Measurements from ENCODE around the gene SSC4D. TPM values are rescaled to one million over a fixed set of nuclear protein-coding genes. Genes with fewer than 3 reads are reported as not detected.

Gene SSC4D
- total and polyA plus RNA-seq, 9 of the 15 experiments (the other 6 are each of a cell fraction or from before 2014, with no cell fraction given) = 0.06 to 1.1 (median 0.85) TPM; not detected in 1

GRCh38 chr7:76394957-76395356 lies 14.5 kb downstream of the SSC4D start (continued):
- no peak for TF ChIP-seq MGA (IDR thresholded peaks at IDR 0.05)
- TF ChIP-seq NCOA6 (IDR thresholded peaks at IDR 0.05) = no peak
- TF ChIP-seq ZNF143 (CRISPR knock-in tag; IDR thresholded peaks at IDR 0.05) = no peak
- TF ChIP-seq TBL1XR1 (IDR thresholded peaks at IDR 0.05; ENCODE audit: low read length in 2 of 2) = no peak
- TF ChIP-seq PATZ1 (CRISPR knock-in tag; IDR thresholded peaks at IDR 0.05; ENCODE audit: borderline replicate concordance) = no peak
- no peak for TF ChIP-seq GATA2 (CRISPR knock-in tag; IDR thresholded peaks at IDR 0.05)
- no peak for TF ChIP-seq FOXK1 (CRISPR knock-in tag; IDR thresholded peaks at IDR 0.05; ENCODE audit: borderline replicate concordance)
- no peak for TF ChIP-seq HOXB6 (CRISPR knock-in tag; IDR thresholded peaks at IDR 0.05; ENCODE audit: borderline replicate concordance)
- no peak for TF ChIP-seq RCOR1 (IDR thresholded peaks at IDR 0.05; ENCODE audit: borderline replicate concordance in 1 of 2, low read depth in 2 of 2, low read length in 2 of 2)
- no peak for TF ChIP-seq C11orf30 (IDR thresholded peaks at IDR 0.05; ENCODE audit: low read depth)
- no peak for TF ChIP-seq UBTF (IDR thresholded peaks at IDR 0.05; ENCODE audit: borderline replicate concordance in 1 of 2, low read depth in 2 of 2, low read length in 2 of 2)

Data from K562 (cell line).